HEK293T (cell line): ENCODE data around the gene C14orf132.

Source experiments
- SP1 ChIP-seq: fragments of 450-650 bp; IDR thresholded peaks from 2 replicates; pipeline ENCODE4 v1.6.1; 2017
- TARDBP ChIP-seq: fragments of 450-650 bp; IDR thresholded peaks from 2 replicates; pipeline ENCODE4 v1.6.1; 2016

DNA sequence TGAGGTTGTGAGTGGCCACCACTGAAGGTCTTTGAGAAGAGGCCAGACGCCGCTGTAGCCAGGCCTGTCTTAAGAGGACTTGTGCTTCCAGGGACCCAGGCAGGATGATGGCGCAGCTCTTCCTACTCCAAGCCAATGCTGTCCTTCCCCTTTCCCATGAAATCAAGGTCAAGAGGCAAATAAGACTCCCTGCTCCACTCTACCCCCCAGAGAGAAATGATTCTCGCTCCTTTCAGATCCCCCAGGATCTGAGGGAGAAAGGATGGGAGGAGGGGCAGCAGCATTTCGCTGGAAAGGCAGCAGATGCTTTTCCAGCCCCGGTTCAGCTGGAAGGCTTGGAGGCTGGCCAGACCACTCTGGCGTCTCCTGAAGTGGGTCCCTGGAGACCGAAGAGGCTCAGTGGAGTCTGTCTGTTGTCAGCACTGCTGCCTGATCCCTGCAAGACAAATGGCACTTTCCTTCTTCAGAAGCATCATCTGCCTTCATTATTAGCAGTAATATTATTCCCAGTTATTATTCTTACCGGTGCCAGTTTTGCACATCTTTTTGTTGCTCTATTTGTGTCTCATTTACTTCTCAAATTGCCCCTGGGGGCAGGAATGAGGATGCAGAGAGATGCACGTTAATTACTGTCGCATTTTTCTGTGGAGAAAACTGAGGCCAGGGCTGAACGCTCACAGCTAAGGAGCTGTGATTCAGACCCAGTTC, 51.4 kb downstream of the C14orf132 start:
- no peak for TF ChIP-seq SP1
- no peak for TF ChIP-seq TARDBP
